Stimulated activated naive CD4-positive, alpha-beta T cell treated with Interleukin-2 at 50 U/mL for 16 hours (primary cell): ENCODE data around the gene FAM111B.

Experiments used
- DNase-seq: peaks from one replicate; lab custom pipeline; 2025; lab: John Stamatoyannopoulos, UW

Gene FAM111B

GRCh38 chr11:59157433-59157832 is 50.4 kb downstream of the FAM111B start:
- DNase-seq: no peak

DNA sequence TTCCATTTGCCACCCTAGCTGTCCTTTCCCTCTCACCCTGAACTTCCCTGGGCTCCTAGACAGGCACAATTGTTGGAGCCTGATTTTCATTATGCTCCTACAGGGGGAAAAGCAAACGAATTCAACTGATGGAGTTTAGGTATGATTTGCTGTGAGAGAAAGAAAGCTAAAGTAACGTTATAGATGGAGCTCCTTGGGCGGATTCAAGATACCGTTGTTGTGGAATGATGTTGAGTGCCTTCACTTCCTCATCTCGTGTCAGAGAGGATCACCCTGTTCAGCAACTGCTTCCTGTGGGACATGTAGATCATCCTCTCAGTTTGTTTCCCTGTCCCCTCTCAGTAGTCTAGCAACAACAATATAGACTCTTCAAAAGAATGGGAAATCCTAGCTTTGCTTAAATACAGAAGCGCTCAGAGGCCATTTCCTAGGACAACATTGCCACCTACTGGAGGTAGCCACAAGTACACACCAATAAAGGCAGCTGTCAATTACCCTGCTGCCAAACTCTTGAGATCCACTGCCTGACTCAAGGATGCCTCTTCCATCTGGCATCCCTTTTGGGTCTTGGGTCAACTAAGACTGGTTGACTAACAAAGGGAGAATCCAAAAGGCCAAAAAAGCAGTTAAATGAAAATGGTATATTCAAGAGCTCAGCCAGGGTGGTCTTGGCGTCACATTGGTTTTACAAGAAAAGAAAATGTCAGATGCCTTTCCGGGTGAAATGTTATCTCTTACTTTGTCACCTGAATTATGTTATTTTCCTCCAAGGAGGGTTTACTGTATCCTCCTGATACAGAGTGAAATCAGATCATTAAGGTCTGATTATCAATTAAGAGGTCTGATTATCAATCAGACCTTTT is 51.4 kb downstream of the FAM111B start:
- peak; percentile 44 for DNase-seq

GRCh38 chr11:59164028-59164427 is 57.0 kb downstream of the FAM111B start:
- no peak for DNase-seq

GRCh38 chr11:59171508-59172322 is 64.7 kb downstream of the FAM111B start, which contains the start of gene DTX4:
TSS of gene DTX4 (plus strand) at chr11:59172132. CDS start at chr11:59172596, 464 bp downstream.
- peak; percentile 90 for DNase-seq

DNA sequence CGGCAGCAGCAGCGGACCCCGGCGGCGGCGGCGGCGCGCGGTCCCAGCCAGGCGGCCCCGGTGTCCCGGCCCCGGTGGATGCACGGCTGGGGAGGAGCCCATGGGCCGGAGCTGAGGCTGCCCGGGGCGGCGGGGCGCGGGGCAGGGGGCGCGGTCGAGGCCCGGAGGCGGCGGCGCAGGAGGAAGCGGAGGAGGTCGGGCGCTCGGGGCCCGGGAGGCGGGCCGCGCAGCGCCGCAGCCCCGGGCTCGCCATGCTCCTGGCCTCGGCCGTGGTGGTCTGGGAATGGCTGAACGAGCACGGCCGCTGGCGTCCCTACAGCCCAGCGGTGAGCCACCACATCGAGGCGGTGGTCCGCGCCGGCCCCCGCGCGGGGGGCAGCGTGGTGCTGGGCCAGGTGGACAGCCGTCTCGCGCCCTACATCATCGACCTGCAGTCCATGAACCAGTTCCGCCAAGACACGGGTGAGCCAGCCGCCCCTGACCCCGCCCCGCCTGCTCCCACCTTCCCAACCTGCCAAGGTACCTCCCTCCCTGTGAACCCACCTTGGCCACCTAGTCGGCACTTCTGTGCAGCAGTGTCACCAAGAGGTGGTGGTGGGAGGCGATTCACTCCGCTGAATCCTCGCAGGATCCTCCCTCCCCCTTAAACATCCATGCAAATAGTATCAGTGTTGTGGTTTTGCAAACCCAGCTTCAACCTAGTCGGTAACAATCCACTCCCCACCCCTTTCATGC is 65.5 kb downstream of the FAM111B start:
- DNase-seq: no peak

- DNase-seq: no peak
Observed at GRCh38 chr11:59173080-59173963, 66.3 kb downstream of the FAM111B start.

DNA sequence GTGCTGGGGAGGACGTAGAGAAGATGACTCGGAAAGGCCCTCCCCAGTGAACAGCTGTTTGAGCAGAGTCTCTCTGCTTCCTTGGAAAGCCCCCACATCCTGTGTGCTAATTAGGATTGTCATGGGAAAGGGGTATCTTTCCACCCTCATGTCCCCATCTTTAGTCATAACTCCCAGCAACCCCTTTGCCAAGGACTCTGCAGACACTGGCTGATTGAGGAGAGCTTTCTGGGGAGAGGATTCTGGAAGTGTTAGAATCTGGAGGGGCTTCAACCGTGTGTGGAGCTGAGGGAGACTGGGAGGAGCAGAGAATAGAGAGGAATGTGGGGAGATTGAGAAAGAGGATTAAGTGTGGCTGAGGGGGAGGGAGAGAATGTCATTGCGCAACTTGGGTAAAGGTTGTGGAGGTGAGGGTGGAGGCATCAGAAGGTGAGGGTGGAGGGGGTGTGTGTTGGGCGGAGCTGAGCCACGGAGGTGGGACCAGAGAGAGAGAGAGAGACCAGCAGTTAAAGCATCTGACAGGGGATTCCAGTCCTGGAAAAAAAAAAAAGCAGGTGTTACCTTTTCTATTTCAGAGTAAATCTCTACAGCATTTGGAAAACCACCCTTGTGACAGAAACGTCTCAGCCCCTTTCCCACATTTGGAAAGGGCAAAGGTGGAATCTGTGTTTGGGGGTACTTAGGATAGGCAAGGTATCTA is 67.1 kb downstream of the FAM111B start:
- DNase-seq: no peak

DNA sequence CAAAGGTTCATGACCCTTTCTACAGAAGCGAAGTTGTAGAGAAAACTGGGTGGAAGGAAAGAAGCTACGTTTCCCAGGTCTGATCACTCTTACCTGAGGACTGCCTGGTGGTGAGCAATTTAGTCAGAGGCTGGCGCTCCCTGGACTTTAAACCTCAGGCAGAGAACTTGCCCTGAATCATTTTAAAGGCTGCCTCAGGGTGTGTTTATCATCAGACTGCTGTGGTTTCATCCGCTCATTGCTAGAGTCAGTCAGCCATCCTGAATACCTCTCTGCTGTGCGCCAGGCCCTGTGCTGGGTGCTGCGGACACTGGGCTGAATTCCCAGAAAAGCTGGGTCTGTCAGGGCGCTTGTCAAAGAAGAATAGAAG is 67.6 kb downstream of the FAM111B start:
- DNase-seq: no peak

DNA sequence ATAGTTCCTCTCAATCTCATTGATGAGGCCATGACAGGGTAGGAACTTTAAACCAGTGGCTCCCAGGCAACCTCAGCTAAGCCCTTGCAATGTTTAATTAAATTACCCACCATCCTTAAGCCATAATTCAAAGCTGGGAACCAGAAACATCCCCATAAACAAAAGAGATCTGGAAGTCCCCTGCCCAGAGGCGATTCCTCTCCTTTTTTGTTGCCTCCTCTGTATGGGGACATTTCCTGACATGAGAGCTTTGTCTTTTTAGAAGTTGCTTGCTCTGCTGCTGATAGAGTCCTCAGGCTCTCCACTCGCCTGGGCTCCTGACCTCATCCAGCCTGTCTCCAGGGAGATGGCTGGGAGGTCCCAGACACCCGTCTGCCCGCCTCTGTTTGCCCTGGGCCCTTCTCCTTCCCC is 68.1 kb downstream of the FAM111B start:
- DNase-seq: no peak

DNA sequence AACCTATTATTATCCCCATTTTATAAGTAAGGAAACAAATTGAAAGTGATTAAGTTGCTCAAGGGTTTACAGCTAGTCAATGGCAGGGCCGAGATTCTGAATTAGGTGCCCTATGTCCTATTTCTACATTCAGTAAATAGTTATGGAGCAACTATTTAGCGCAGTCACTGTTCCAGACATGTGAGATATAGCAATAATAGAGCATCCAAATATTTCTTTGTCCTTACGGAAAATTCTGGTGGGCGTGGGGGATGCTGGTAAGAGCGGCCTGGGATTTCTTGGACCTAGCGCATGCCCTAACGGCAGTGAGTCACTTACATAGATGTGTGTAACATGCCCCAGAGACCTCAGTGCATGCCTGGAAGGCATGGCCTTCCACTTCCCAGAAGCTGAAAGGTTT is 69.3 kb downstream of the FAM111B start:
- DNase-seq: no peak
